Right lobe of liver (tissue), 6 donors: Measurements from ENCODE around the gene DNAJA2. TPM values are rescaled to one million over a fixed set of nuclear protein-coding genes. Genes with fewer than 3 reads are reported as not detected.

Experiments used
- ATAC-seq, 4 donors: fragments of 200-7000 bp; cut with Tn5 transposase; one replicate each; pipeline ENCODE4 v1.9.1; 2020; ENCODE audit warnings: mild to moderate bottlenecking in 4 of 4, moderate library complexity in 4 of 4
- DNase-seq, 3 donors: peaks; one replicate each; pipeline ENCODE4 v3.0.0-alpha.2; 2020
- H3K27ac ChIP-seq, 3 donors: fragments of 200-600 bp; one replicate each; pipeline ENCODE4 v1.8.0; 2022
- H3K27me3 ChIP-seq, 2 donors: fragments of 200-600 bp; one replicate each; pipeline ENCODE4 v1.8.0; 2022
- H3K36me3 ChIP-seq, 4 donors: fragments of 200-600 bp; sonication (generic) in 1 of 4; one replicate each; pipeline versions ENCODE4 v1.5.1 to v1.8.0; 2017 to 2022; ENCODE audit warnings: control low read depth in 1 of 4
- H3K4me1 ChIP-seq, 4 donors: fragments of 200-600 bp; sonication (generic) in 1 of 4; one replicate each; pipeline versions ENCODE4 v1.5.1 to v1.8.0; 2017 to 2022; ENCODE audit warnings: control low read depth in 1 of 4
- H3K4me3 ChIP-seq, 3 donors: fragments of 200-600 bp; one replicate each; pipeline ENCODE4 v1.8.0; 2022
- H3K9me3 ChIP-seq, 4 donors: fragments of 200-600 bp; sonication (generic) in 1 of 4; one replicate each; pipeline versions ENCODE4 v1.5.1 to v1.8.0; 2017 to 2022; ENCODE audit warnings: control low read depth in 1 of 4
- POLR2A ChIP-seq: fragments of 450-650 bp; IDR thresholded peaks from one replicate; pipeline ENCODE4 v1.6.1; 2017; ENCODE audit warnings: antibody characterized with exemption, mild to moderate bottlenecking
- WGBS: methylation state at CpG from one replicate; pipeline ENCODE4 v1.1.6; 2018; ENCODE audit warnings: low coverage, low lambda C conversion rate; ENCODE audit not compliant: insufficient coverage; ENCODE audit errors: missing lambda C conversion rate; 5-methylcytosine and 5-hydroxymethylcytosine counted together
- intact Hi-C, 2 donors: fragments of 100-400 bp; cut with DNase I; formaldehyde crosslinking; loops; one replicate each; pipeline versions ENCODE4 v1.11.2 to v1.14.1; 2022
- total RNA-seq, 6 experiments: library from RNA; depleted of rRNA in 2 of 6; stranded (reverse); fragments of >200 nt in 2 of 6; fragmentation: NEBNext Ultra II Directional in 3 of 6; extraction: Animal tissue kit (Norgen Biotek cat#: 25700) in 3 of 6; gene quantifications; one replicate each; pipeline versions ENCODE4 v1.1.0 to v1.2.4, GENCODE V29; 2016 to 2023
- TF ChIP-seq, protein P1 (sequence below), 4 donors: fragments of 200-600 bp in 3 of 4; fragments of 450-650 bp in 1 of 4; IDR thresholded peaks; one replicate each; pipeline versions ENCODE4 v1.5.1 to v1.8.0; 2016 to 2022; ENCODE audit warnings: antibody characterized with exemption in 4 of 4, mild to moderate bottlenecking in 2 of 4
- donor health status: DM: no; HTN: yes; CAD: no.
- donor health status: DM: no; HTN: no; CAD: no.
- donor health status: DM: no; HTN: no; CAD: no.
- donor health status: DM: no; HTN: yes; CAD: no.
- donor health status: DM: no; HTN: yes; CAD: no.

Gene DNAJA2
- total RNA-seq, 6 experiments from 2014 or later, result 25.3 to 38.3 (median 32.0) TPM

- H3K4me1 ChIP-seq, result peaks cover 0 to 4% (median 0%) of the 10 kb centered on the region in 4 donors
- no peak overlapping the region for H3K4me3 ChIP-seq
- ATAC-seq (no peak), DNase-seq (no peak)
- H3K27me3 ChIP-seq, result no peaks in the 10 kb centered on the region
- peaks cover 0 to 86% (median 42%) of the 10 kb centered on the region in 4 donors for H3K36me3 ChIP-seq
- TF ChIP-seq, protein P1, sequence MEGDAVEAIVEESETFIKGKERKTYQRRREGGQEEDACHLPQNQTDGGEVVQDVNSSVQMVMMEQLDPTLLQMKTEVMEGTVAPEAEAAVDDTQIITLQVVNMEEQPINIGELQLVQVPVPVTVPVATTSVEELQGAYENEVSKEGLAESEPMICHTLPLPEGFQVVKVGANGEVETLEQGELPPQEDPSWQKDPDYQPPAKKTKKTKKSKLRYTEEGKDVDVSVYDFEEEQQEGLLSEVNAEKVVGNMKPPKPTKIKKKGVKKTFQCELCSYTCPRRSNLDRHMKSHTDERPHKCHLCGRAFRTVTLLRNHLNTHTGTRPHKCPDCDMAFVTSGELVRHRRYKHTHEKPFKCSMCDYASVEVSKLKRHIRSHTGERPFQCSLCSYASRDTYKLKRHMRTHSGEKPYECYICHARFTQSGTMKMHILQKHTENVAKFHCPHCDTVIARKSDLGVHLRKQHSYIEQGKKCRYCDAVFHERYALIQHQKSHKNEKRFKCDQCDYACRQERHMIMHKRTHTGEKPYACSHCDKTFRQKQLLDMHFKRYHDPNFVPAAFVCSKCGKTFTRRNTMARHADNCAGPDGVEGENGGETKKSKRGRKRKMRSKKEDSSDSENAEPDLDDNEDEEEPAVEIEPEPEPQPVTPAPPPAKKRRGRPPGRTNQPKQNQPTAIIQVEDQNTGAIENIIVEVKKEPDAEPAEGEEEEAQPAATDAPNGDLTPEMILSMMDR (IDR thresholded peaks at IDR 0.05), result no peak
- no peak for TF ChIP-seq POLR2A
- no peak overlapping the region for H3K27ac ChIP-seq
- WGBS, result 100% methylated on average over 1 of the region's 13 CpGs
- no peaks in the 10 kb centered on the region for H3K9me3 ChIP-seq
- intact Hi-C loops, result no loop called here
These were observed 46.8 kb downstream of the DNAJA2 start for GRCh38 chr16:46926470-46927225.

DNA sequence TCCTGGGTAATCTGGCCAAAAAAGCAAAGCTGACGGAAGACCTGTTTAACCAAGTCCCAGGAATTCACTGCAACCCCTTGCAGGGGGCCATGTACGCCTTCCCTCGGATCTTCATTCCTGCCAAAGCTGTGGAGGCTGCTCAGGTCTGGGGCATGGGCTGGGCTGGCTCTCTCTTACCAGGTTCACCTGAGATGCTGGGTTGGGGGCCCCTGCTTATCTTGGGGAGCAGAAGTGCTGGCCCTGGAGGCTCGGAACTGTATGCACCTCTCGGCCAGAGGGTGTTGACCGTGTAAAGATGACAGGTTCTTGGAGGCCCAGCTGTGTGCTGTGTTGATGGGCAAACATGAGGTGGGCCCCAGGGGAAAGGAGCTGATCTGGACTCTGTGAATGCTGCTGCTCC is 49.1 kb downstream of the DNAJA2 start:
- Histone ChIP-seq H3K4me1 (peaks cover 0 to 25% (median under 1%) of the 10 kb centered on the region in 4 donors), H3K27ac (no peak overlapping the region), H3K36me3 (peaks cover 0 to 83% (median 43%) of the 10 kb centered on the region in 4 donors), H3K9me3 (no peaks in the 10 kb centered on the region), H3K4me3 (no peak overlapping the region), H3K27me3 (no peaks in the 10 kb centered on the region)
- TF ChIP-seq, protein P1 (IDR thresholded peaks at IDR 0.05), result no peak
- no peak for TF ChIP-seq POLR2A
- intact Hi-C loops, result loop anchor here in 1 of 2 donors (5.0 kb wide), 1 partner anchor 72 kb away; no protein-coding TSS in a partner anchor
- DNase-seq (no peak), ATAC-seq (no peak)
- WGBS, result 90% methylated on average over 2 of the region's 6 CpGs

DNA sequence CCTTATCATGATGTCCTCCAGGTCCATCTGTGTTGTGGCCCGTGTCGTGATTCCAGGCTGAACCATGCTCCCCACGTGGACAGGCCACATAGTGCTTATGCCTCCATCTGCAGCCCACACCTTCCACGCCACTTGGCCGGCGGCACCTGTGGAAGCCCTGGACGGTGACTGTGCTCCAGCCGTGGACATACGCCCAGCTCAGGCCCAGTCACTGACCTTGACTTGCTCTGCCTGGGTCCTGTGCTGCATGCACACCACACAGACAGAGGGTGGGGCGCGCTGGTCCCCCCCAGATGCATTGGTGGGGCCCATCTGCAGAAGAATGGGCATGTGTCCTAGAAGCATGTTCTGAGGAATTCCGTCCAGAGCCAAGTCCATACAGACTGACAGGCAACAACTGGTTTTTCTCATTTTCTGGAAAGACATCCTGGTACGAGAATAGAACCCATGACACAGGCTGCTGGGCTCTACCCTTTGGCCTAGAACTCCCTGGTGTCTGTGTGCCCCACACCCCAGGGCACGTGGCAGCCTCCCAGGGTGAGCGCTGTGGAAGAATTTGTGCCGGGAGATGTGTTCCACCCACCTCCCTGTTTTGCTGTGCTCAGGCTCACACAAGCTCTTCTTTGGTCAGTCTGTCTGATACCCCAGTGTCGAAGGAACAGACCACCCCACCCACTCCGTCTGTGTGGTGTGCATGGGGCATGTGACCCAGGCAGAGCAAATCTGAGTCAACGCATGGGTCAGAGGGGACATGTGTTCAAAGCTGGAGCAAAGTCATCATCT is 49.8 kb downstream of the DNAJA2 start:
- intact Hi-C loops, result loop anchor here in 1 of 2 donors (5.0 kb wide), 1 partner anchor 71 kb away; no protein-coding TSS in a partner anchor
- H3K27me3 ChIP-seq, result no peaks in the 10 kb centered on the region
- 61% methylated on average over 7 of the region's 19 CpGs for WGBS
- no peak overlapping the region for H3K4me3 ChIP-seq
- H3K9me3 ChIP-seq, result no peaks in the 10 kb centered on the region
- no peak overlapping the region for H3K27ac ChIP-seq
- DNase-seq (no peak), ATAC-seq (no peak)
- peaks cover 0 to 30% (median 3%) of the 10 kb centered on the region in 4 donors for H3K4me1 ChIP-seq
- no peak for TF ChIP-seq POLR2A
- TF ChIP-seq, protein P1 (IDR thresholded peaks at IDR 0.05), result no peak
- H3K36me3 ChIP-seq, result peaks cover 0 to 76% (median 39%) of the 10 kb centered on the region in 4 donors

- no peak for TF ChIP-seq POLR2A
- TF ChIP-seq, protein P1 (IDR thresholded peaks at IDR 0.05), result no peak
- H3K27me3 ChIP-seq, result no peaks in the 10 kb centered on the region
- no peak overlapping the region for H3K27ac ChIP-seq
- H3K4me3 ChIP-seq, result no peak overlapping the region
- H3K9me3 ChIP-seq, result no peaks in the 10 kb centered on the region
- H3K4me1 ChIP-seq, result peaks cover 0 to 39% (median 6%) of the 10 kb centered on the region in 4 donors
- peaks cover 0 to 62% (median 33%) of the 10 kb centered on the region in 4 donors for H3K36me3 ChIP-seq
- DNase-seq (no peak), ATAC-seq (no peak)
- WGBS, result no CpG with 5 or more reads among the region's 10 CpGs
- intact Hi-C loops, result loop anchor here in 1 of 2 donors (5.0 kb wide), 1 partner anchor 70 kb away; no protein-coding TSS in a partner anchor
These were observed 51.2 kb downstream of the DNAJA2 start for GRCh38 chr16:46922239-46922638.
